Esophagus squamous epithelium (tissue), 4 donors: ENCODE measurements around the gene FMR1NB.

Experiments
- CTCF ChIP-seq, 6 experiments: fragments of 450-650 bp in 4 of 6; fragments of 200-600 bp in 2 of 6; sonication (generic) in 2 of 6; IDR thresholded peaks; one replicate each; pipeline ENCODE4 v1.5.1; 2016 to 2019; ENCODE audit warnings: antibody characterized with exemption in 6 of 6, mild to moderate bottlenecking in 4 of 6, moderate library complexity in 4 of 6
- POLR2A ChIP-seq, 4 donors: fragments of 450-650 bp; IDR thresholded peaks; one replicate each; pipeline ENCODE4 v1.6.1; 2017; ENCODE audit warnings: antibody characterized with exemption in 4 of 4, mild to moderate bottlenecking in 4 of 4, moderate library complexity in 3 of 4

- no peak for TF ChIP-seq CTCF (IDR thresholded peaks at IDR 0.05)
- TF ChIP-seq POLR2A (IDR thresholded peaks at IDR 0.05): no peak
Measured at GRCh38 chrX:147933815-147934214, 47.3 kb upstream of the FMR1NB start.
